ENCODE data around the gene GPC6.
"Not testable (repeated sequence)": the region's sequence is repeated elsewhere in the genome, so short reads cannot be mapped to it uniquely, and the experiment has no call there.

The GPC6 gene

GRCh38 chr13:93450761-93451160, 224.2 kb downstream of the GPC6 start:
- DNase-seq, result no peak

- DNase-seq, result not testable (repeated sequence)
Measured at GRCh38 chr13:93454676-93455235, 228.1 kb downstream of the GPC6 start.

- DNase-seq, result no peak
Measured at GRCh38 chr13:93455861-93456260, 229.3 kb downstream of the GPC6 start.

- no peak for DNase-seq
Measured at GRCh38 chr13:93460005-93460404, 233.4 kb downstream of the GPC6 start.

- DNase-seq, result no peak
Measured at GRCh38 chr13:93462151-93462550, 235.5 kb downstream of the GPC6 start.

GRCh38 chr13:93466502-93467036, 240.0 kb downstream of the GPC6 start:
- no peak for DNase-seq

GRCh38 chr13:93467175-93467574, 240.6 kb downstream of the GPC6 start:
- DNase-seq, result no peak

GRCh38 chr13:93468433-93468832, 241.8 kb downstream of the GPC6 start:
- DNase-seq, result no peak

GRCh38 chr13:93472296-93472695, 245.7 kb downstream of the GPC6 start:
- DNase-seq, result no peak

- DNase-seq, result no peak
Measured at GRCh38 chr13:93472814-93473296, 246.2 kb downstream of the GPC6 start.

GRCh38 chr13:93473441-93474270, 247.0 kb downstream of the GPC6 start:
- no peak for DNase-seq

- DNase-seq, result no peak
Measured at GRCh38 chr13:93476175-93476574, 249.6 kb downstream of the GPC6 start.

GRCh38 chr13:93477238-93477637, 250.6 kb downstream of the GPC6 start:
- no peak for DNase-seq

- DNase-seq, result no peak
Measured at GRCh38 chr13:93480553-93481106, 254.0 kb downstream of the GPC6 start.

GRCh38 chr13:93496117-93496516, 269.5 kb downstream of the GPC6 start:
- DNase-seq, result not testable (repeated sequence)

- DNase-seq, result no peak
Measured at GRCh38 chr13:93496985-93497673, 270.5 kb downstream of the GPC6 start.

- DNase-seq, result no peak
Measured at GRCh38 chr13:93499991-93500390, 273.4 kb downstream of the GPC6 start.

GRCh38 chr13:93502071-93502470, 275.5 kb downstream of the GPC6 start:
- no peak for DNase-seq

- no peak for DNase-seq
Measured at GRCh38 chr13:93502987-93503615, 276.5 kb downstream of the GPC6 start.

- DNase-seq, result no peak
Measured at GRCh38 chr13:93505104-93505952, 278.7 kb downstream of the GPC6 start.

GRCh38 chr13:93511011-93511410, 284.4 kb downstream of the GPC6 start:
- no peak for DNase-seq

- DNase-seq, result no peak
Measured at GRCh38 chr13:93515267-93515666, 288.7 kb downstream of the GPC6 start.
